IgD-negative memory B cell (primary cell): Measurements from ENCODE around the gene ACTL6B. TPM values are rescaled to one million over a fixed set of nuclear protein-coding genes. Genes with fewer than 3 reads are reported as not detected.
"Not testable (repeated sequence)": the region's sequence is repeated elsewhere in the genome, so short reads cannot be mapped to it uniquely, and the experiment has no call there.

Source experiments
- H3K27ac Mint-ChIP-seq, 3 donors: one replicate each; pipeline ENCODE4 v1.8.0; 2020 to 2022; ENCODE audit warnings: mild to moderate bottlenecking in 3 of 3, mixed read lengths in 3 of 3, moderate library complexity in 1 of 3
- H3K27me3 Mint-ChIP-seq: one replicate; pipeline ENCODE4 v1.8.0; 2021; ENCODE audit warnings: mixed read lengths
- H3K36me3 Mint-ChIP-seq: one replicate; pipeline ENCODE4 v1.8.0; 2020; ENCODE audit warnings: mild to moderate bottlenecking, mixed read lengths
- H3K4me1 Mint-ChIP-seq, 3 donors: one replicate each; pipeline ENCODE4 v1.8.0; 2020 to 2022; ENCODE audit warnings: mixed read lengths in 3 of 3, mild to moderate bottlenecking in 1 of 3
- H3K4me3 Mint-ChIP-seq, 4 donors: one replicate each; pipeline ENCODE4 v1.8.0; 2020 to 2022; ENCODE audit warnings: mild to moderate bottlenecking in 4 of 4, mixed read lengths in 4 of 4, moderate library complexity in 3 of 4
- H3K9me3 Mint-ChIP-seq, 3 donors: one replicate each; pipeline ENCODE4 v1.8.0; 2020 to 2021; ENCODE audit warnings: mixed read lengths in 3 of 3, mild to moderate bottlenecking in 1 of 3
- polyA plus RNA-seq: library from polyadenylated mRNA; unstranded; fragments of 300-500 nt; fragmentation: Illumina TruSeq; gene quantifications from one replicate; pipeline ENCODE4 v1.2.3, GENCODE V29; 2021

ACTL6B gene
- polyA plus RNA-seq, 1 donor from 2014 or later: not detected

DNA sequence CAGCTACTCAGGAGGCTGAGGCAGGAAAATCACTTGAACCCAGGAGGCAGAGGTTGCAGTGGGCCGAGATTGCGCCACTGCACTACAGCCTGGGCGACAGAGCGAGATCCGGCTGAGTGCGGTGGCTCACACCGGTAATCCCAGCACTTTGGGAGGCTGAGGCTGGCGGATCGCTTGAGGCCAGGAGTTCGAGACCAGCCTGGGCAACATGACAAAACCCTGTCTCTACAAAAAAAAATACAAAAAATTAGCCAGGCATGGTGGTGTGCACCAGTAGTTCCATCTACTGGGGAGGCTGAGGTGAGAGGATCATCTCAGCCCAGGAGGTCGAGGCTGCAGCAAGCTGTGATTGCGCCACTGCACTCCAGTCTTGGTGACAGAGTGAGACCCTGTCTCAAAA is 12.9 kb upstream of the ACTL6B start:
- peaks cover 0 to 11% (median 5%) of the 10 kb centered on the region in 3 donors for H3K4me1 Mint-ChIP-seq
- not testable (repeated sequence) for H3K27ac Mint-ChIP-seq, H3K27me3 Mint-ChIP-seq, H3K36me3 Mint-ChIP-seq, H3K9me3 Mint-ChIP-seq, H3K4me3 Mint-ChIP-seq

DNA sequence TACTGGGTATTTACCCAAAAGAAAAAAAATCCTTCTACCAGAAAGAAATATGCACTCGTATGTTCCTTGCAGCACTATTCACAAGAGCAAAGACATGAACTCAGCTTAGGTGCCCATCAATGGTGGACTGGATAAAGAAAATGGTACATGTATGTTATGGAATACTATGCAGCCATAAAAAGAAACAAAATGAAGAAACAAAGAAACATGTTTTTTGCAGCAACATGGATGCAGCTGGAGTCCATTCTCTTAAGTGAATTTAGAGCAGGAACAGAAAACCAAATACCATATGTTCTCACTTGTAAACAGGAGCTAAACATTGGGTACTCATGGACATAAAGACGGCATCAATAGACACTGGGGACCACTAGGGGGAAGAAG is 11.8 kb upstream of the ACTL6B start:
- H3K27me3 Mint-ChIP-seq: peaks cover 6% of the 10 kb centered on the region
- peak overlapping the region in 1 of 4 donors; percentile 68 for H3K4me3 Mint-ChIP-seq

DNA sequence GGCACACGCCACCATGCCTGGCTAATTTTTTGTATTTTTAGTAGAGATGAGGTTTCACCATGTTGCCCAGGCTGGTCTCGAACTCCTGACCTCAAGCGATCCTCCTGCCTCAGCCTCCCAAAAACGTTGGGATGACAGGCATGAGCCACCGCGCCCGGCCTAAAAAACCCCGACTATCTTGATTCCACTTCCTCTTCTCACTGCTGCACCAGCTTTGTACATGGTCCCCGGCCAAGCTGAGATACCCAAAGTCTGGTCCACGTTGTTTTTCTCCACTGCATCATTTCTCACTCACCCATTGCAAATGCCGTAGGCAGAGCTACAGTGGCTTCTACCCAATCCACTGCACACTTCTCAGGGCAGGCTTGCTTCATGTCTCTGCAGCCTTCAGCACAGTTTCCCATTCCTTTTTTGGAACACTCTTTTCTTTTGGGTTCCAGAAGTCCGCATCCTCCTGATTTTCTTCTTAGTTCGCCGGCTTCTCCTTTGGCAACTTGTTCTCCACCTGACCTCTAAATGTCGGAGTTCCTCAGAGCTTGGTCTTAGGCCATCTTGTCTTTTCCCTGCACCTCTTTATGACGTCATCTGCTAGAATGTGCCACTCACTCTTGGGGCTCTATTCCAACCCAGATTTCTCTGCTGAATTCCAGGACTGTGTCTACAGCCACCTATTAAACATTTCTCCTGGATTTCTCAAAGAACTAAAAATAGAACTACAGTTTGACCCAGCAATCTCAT is 11.3 kb upstream of the ACTL6B start:
- H3K9me3 Mint-ChIP-seq: no peaks in the 10 kb centered on the region
- H3K36me3 Mint-ChIP-seq: peaks cover 2% of the 10 kb centered on the region
- peak overlapping the region in 1 of 4 donors; percentile 33 for H3K4me3 Mint-ChIP-seq
- peaks cover 6% of the 10 kb centered on the region for H3K27me3 Mint-ChIP-seq
- H3K27ac Mint-ChIP-seq: peak overlapping the region in 1 of 3 donors; percentile 71
- H3K4me1 Mint-ChIP-seq: peaks cover 0 to 5% (median 5%) of the 10 kb centered on the region in 3 donors

More for the DNA sequence above, 11.8 kb upstream of the ACTL6B start:
- Mint-ChIP-seq H3K36me3 (peaks cover 2% of the 10 kb centered on the region), H3K4me1 (peaks cover 0 to 5% (median 5%) of the 10 kb centered on the region in 3 donors), H3K9me3 (no peaks in the 10 kb centered on the region), H3K27ac (peak overlapping the region in 1 of 3 donors; percentile 71)

- H3K9me3 Mint-ChIP-seq: peaks cover 0 to 2% (median 0%) of the 10 kb centered on the region in 3 donors
- H3K36me3 Mint-ChIP-seq: peaks cover 2% of the 10 kb centered on the region
- H3K27me3 Mint-ChIP-seq: peaks cover 10% of the 10 kb centered on the region
- H3K27ac Mint-ChIP-seq: no peak overlapping the region
- H3K4me3 Mint-ChIP-seq: no peak overlapping the region
- peaks cover 0 to 5% (median 5%) of the 10 kb centered on the region in 3 donors for H3K4me1 Mint-ChIP-seq
Measured at GRCh38 chr7:100665168-100665726, 9.0 kb upstream of the ACTL6B start.

DNA sequence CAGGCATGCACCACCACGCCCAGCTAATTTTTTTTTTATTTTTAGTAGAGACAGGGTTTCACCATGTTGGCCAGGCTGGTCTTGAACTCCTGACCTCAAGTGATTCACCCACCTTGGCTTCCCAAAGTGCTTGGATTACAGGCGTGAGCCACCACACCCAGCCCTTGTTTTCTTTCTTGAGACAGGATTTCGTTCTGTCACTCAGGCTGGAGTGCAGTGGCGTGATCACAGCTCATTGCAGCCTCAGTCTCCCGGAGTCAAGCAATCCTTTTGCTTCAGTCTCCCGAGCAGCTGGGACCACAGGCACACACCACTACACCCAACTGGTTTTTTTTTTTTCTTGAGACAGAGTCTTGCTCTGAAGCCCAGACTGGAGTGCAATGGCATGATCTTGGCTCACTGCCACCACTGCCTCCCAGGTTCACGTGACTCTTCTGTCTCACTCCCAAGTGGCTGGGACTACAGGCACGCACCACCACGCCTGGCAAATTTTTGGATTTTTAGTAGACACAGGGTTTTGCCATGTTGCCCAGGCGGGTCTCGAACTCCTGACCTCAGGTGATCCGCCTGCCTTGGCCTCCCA is 6.0 kb upstream of the ACTL6B start:
- not testable (repeated sequence) for H3K27ac Mint-ChIP-seq, H3K4me1 Mint-ChIP-seq

GRCh38 chr7:100654908-100655831 is 1.1 kb downstream of the ACTL6B start:
- Mint-ChIP-seq H3K27me3 (peaks cover 36% of the 10 kb centered on the region), H3K9me3 (no peaks in the 10 kb centered on the region), H3K36me3 (peaks cover 3% of the 10 kb centered on the region), H3K4me3 (no peak overlapping the region), H3K27ac (peak overlapping the region in 1 of 3 donors; percentile 75), H3K4me1 (peaks cover 0 to 2% (median 0%) of the 10 kb centered on the region in 3 donors)

More for the DNA sequence above, 6.0 kb upstream of the ACTL6B start:
- H3K4me3 Mint-ChIP-seq, H3K9me3 Mint-ChIP-seq, H3K36me3 Mint-ChIP-seq: not testable (repeated sequence)
- peaks cover 17% of the 10 kb centered on the region for H3K27me3 Mint-ChIP-seq

GRCh38 chr7:100649826-100650565 is 6.3 kb downstream of the ACTL6B start:
- H3K4me1 Mint-ChIP-seq: peaks cover 0 to 4% (median 0%) of the 10 kb centered on the region in 3 donors
- no peak overlapping the region for H3K27ac Mint-ChIP-seq
- peaks cover 3% of the 10 kb centered on the region for H3K36me3 Mint-ChIP-seq
- H3K4me3 Mint-ChIP-seq: no peak overlapping the region
- no peaks in the 10 kb centered on the region for H3K9me3 Mint-ChIP-seq
- peaks cover 39% of the 10 kb centered on the region for H3K27me3 Mint-ChIP-seq

DNA sequence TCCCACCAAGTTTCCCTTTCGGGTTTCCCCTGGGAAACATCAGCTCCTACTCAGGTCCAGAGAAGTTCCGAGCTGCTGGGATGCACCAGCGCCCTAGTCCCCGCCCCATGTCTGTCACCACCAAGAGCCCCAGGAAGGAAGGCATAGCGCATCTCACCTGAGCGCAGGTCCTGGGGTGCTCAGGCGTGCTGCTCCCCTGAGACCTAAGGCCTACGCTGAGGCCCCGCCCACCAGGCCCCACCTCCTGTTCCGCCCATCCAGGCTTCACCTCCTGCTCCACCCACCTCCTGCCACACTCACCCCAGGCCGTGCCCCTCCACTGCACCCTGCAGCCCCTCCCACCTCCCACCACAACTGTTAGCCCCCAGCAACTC is 13.7 kb downstream of the ACTL6B start:
- H3K4me1 Mint-ChIP-seq: peaks cover 8 to 11% (median 9%) of the 10 kb centered on the region in 3 donors
- H3K27me3 Mint-ChIP-seq: peaks cover 13% of the 10 kb centered on the region
- peak overlapping the region in 1 of 3 donors; percentile 18 for H3K27ac Mint-ChIP-seq

GRCh38 chr7:100641860-100642533 is 14.3 kb downstream of the ACTL6B start:
- Mint-ChIP-seq H3K9me3 (no peaks in the 10 kb centered on the region), H3K27me3 (peaks cover 11% of the 10 kb centered on the region), H3K4me1 (peaks cover 8 to 11% (median 9%) of the 10 kb centered on the region in 3 donors), H3K27ac (peak overlapping the region in 1 of 3 donors; percentile 18), H3K4me3 (peak overlapping the region; percentile 25 to 90 (median 57)), H3K36me3 (peaks cover 3% of the 10 kb centered on the region)

More for the DNA sequence above, 13.7 kb downstream of the ACTL6B start:
- Mint-ChIP-seq H3K36me3 (peaks cover 3% of the 10 kb centered on the region), H3K4me3 (peak overlapping the region; percentile 25 to 90 (median 57)), H3K9me3 (no peaks in the 10 kb centered on the region)

GRCh38 chr7:100641463-100641859 is 14.8 kb downstream of the ACTL6B start, which contains the start of gene TFR2:
TFR2 (minus strand) TSS chr7:100641552; CDS start chr7:100641509, 43 bp downstream.
- peak within 1 kb of the TSS; percentile 25 to 90 (median 57) for H3K4me3 Mint-ChIP-seq
- peaks cover 3% of the 10 kb centered on the region for H3K36me3 Mint-ChIP-seq
- H3K27ac Mint-ChIP-seq: peak within 1 kb of the TSS in 1 of 3 donors; percentile 18
- peaks cover 8% of the 10 kb centered on the region for H3K27me3 Mint-ChIP-seq
- H3K9me3 Mint-ChIP-seq: no peaks in the 10 kb centered on the region
- peaks cover 8 to 11% (median 9%) of the 10 kb centered on the region in 3 donors for H3K4me1 Mint-ChIP-seq

GRCh38 chr7:100640517-100641440 is 15.5 kb downstream of the ACTL6B start:
- Mint-ChIP-seq H3K36me3 (peaks cover 3% of the 10 kb centered on the region), H3K27ac (no peak overlapping the region), H3K4me1 (peaks cover 8 to 11% (median 9%) of the 10 kb centered on the region in 3 donors), H3K4me3 (no peak overlapping the region), H3K27me3 (peaks cover 3% of the 10 kb centered on the region), H3K9me3 (no peaks in the 10 kb centered on the region)

DNA sequence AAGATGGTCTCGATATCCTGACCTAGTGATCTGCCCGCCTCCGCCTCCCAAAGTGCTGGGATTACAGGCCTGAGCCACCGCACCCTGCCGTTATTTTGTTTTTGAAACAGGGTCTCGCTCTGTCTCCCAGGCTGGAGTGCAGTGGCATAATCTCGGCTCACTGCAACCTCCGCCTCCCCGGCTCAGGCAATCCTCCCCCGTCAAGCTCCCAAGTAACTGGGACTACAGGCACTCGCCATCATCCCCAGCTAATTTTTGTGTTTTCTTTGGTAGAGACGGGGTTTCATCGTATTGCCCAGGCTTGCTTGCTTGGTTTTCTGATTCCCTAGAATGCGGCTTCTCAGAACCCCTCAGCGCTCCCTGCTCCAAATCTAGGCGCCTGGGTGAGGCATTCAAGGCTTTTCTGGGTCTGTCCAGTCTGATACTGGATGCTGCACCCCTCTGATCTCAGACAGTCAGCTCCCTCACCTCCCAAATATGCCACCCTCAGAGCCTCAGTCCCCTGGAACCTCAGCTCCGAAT is 16.2 kb downstream of the ACTL6B start:
- no peak overlapping the region for H3K4me3 Mint-ChIP-seq
- H3K9me3 Mint-ChIP-seq: no peaks in the 10 kb centered on the region

More for the DNA sequence above, 16.2 kb downstream of the ACTL6B start:
- Mint-ChIP-seq H3K27ac (no peak overlapping the region), H3K27me3 (peaks cover under 1% of the 10 kb centered on the region), H3K4me1 (peaks cover 8 to 9% (median 9%) of the 10 kb centered on the region in 3 donors), H3K36me3 (peaks cover 3% of the 10 kb centered on the region)
